ENCODE measurements around the gene GOLGB1.
A peak's percentile ranks its signal among the peaks of the same experiment; 100 is the strongest.
"Not testable (repeated sequence)": the region's sequence is repeated elsewhere in the genome, so short reads cannot be mapped to it uniquely, and the experiment has no call there.

GOLGB1 gene, protein sequence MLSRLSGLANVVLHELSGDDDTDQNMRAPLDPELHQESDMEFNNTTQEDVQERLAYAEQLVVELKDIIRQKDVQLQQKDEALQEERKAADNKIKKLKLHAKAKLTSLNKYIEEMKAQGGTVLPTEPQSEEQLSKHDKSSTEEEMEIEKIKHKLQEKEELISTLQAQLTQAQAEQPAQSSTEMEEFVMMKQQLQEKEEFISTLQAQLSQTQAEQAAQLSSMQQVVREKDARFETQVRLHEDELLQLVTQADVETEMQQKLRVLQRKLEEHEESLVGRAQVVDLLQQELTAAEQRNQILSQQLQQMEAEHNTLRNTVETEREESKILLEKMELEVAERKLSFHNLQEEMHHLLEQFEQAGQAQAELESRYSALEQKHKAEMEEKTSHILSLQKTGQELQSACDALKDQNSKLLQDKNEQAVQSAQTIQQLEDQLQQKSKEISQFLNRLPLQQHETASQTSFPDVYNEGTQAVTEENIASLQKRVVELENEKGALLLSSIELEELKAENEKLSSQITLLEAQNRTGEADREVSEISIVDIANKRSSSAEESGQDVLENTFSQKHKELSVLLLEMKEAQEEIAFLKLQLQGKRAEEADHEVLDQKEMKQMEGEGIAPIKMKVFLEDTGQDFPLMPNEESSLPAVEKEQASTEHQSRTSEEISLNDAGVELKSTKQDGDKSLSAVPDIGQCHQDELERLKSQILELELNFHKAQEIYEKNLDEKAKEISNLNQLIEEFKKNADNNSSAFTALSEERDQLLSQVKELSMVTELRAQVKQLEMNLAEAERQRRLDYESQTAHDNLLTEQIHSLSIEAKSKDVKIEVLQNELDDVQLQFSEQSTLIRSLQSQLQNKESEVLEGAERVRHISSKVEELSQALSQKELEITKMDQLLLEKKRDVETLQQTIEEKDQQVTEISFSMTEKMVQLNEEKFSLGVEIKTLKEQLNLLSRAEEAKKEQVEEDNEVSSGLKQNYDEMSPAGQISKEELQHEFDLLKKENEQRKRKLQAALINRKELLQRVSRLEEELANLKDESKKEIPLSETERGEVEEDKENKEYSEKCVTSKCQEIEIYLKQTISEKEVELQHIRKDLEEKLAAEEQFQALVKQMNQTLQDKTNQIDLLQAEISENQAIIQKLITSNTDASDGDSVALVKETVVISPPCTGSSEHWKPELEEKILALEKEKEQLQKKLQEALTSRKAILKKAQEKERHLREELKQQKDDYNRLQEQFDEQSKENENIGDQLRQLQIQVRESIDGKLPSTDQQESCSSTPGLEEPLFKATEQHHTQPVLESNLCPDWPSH (N-terminal part only)

DNA sequence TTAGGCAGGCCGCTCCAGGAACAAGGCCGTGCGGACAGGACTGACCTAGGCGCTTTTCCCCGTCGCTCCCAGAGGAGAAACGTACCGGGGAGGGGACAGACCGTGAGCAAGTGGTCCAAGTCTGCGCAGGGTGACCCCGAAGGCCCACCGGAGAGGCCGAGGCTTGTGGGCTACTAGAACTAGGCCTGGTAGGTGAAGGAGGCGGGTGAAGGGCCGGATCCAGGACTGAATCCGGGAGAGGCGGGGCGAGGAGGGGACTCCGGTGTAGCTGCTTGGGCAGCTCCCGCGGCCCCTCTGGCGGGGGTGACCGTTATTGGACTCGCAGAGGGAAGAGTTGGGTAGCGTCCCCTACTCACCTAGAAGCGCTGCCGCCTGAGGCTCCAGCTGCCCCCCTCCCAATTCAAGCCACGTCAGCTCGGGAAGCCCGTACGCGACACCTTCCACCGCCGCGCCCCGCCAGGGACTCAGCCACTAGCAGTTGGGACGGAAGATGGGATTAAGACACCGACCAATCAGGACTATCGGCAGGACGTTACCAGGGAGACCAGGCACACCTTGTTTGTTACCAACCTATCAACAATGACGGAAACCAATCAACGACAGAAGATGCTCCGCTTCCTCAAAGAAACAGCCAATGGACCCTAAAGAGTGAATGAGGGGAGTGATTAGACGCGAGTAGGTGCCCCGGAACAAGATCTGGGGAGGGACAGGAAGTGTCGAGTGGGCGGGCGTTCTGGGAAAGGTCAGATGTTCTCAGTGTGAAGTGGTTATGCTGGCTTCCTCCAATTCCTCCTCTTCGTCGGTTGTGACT, at the start of gene GOLGB1:
GOLGB1 (minus strand) TSS at position 466 of the 811 bp plus-strand sequence. CDS start 18,770 bp downstream, outside the sequence.
- DNase-seq (ENCODE audit: extremely low read depth in 1 of 2, low read depth in 1 of 2), result peak; percentile 78 to 94

- no peak for DNase-seq (ENCODE audit: extremely low read depth in 1 of 2, low read depth in 1 of 2)
Observed at GRCh38 chr3:121796970-121797369, 47.4 kb upstream of the GOLGB1 start.

DNA sequence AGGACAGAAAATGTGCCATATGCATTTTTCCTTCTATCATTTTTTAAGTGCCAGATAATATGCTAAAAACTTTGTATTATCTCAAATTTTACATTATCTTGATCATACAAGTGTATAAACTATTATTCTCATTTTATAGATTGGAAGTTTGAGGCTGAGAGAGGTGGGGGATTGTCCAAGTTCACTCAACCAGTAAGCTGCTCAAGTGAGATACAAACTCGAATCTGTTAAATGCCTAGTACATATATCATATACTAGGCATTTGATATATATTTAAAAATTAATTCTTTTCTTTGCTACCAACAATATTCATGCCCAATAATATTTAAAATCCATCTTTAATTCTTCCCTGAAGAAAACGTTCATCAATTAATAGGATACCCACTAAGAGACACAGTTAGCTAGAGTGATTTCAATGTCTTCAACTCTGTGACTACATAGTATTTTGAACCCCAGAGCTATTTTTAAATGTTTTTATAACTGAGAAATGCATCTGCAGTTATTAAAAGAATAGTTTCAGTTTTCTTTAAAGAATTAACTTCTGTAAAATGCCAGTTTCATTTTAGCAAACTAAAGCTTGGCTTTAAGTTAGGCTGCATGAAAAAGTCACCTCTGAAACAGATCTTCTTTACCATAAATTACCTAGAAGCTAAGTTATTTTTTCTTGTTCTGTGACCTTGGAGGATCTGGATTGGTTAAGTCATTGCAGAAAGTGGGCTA, 44.9 kb upstream of the GOLGB1 start:
- no peak for DNase-seq (ENCODE audit: extremely low read depth in 1 of 2, low read depth in 1 of 2)

GRCh38 chr3:121793078-121793477, 43.5 kb upstream of the GOLGB1 start:
- DNase-seq (ENCODE audit: extremely low read depth in 1 of 2, low read depth in 1 of 2), result no peak

DNA sequence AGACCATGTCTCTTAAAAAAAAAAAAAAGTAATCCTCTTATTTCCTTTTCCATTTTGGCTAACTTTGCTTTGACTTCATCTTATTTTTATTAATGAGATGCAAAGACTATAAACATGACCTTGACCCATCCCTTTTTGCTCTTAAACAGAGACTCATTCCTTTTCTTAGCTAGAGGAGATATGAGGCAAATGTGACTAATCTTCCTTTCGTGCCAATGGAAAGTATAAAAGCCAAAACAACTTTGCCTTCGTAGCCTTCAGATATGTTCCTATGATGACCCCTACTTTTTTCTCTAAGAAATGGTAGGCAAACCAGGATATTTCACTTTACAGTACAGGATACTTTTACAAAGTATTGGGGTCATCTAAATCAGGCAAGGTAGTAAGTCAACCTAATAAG, 36.9 kb upstream of the GOLGB1 start:
- DNase-seq (ENCODE audit: extremely low read depth in 1 of 2, low read depth in 1 of 2), result no peak

GRCh38 chr3:121782784-121783183, 33.2 kb upstream of the GOLGB1 start:
- not testable (repeated sequence) for DNase-seq (ENCODE audit: extremely low read depth in 1 of 2, low read depth in 1 of 2)

- DNase-seq (ENCODE audit: extremely low read depth in 1 of 2, low read depth in 1 of 2), result no peak
Observed at GRCh38 chr3:121781611-121782010, 32.1 kb upstream of the GOLGB1 start.

- not testable (repeated sequence) for DNase-seq (ENCODE audit: extremely low read depth in 1 of 2, low read depth in 1 of 2)
Observed at GRCh38 chr3:121775095-121775494, 25.6 kb upstream of the GOLGB1 start.

GRCh38 chr3:121769246-121769645, 19.7 kb upstream of the GOLGB1 start:
- no peak for DNase-seq (ENCODE audit: extremely low read depth in 1 of 2, low read depth in 1 of 2)

GRCh38 chr3:121768452-121768851, 18.9 kb upstream of the GOLGB1 start:
- no peak for DNase-seq (ENCODE audit: extremely low read depth in 1 of 2, low read depth in 1 of 2)

GRCh38 chr3:121759541-121760202, 10.1 kb upstream of the GOLGB1 start:
- DNase-seq (ENCODE audit: extremely low read depth in 1 of 2, low read depth in 1 of 2), result no peak

GRCh38 chr3:121758727-121759450, 9.3 kb upstream of the GOLGB1 start:
- DNase-seq (ENCODE audit: extremely low read depth in 1 of 2, low read depth in 1 of 2), result no peak

- DNase-seq (ENCODE audit: extremely low read depth in 1 of 2, low read depth in 1 of 2), result no peak
Observed at GRCh38 chr3:121757812-121758545, 8.4 kb upstream of the GOLGB1 start.

- DNase-seq (ENCODE audit: extremely low read depth in 1 of 2, low read depth in 1 of 2), result no peak
Observed at GRCh38 chr3:121757087-121757811, 7.7 kb upstream of the GOLGB1 start.

DNA sequence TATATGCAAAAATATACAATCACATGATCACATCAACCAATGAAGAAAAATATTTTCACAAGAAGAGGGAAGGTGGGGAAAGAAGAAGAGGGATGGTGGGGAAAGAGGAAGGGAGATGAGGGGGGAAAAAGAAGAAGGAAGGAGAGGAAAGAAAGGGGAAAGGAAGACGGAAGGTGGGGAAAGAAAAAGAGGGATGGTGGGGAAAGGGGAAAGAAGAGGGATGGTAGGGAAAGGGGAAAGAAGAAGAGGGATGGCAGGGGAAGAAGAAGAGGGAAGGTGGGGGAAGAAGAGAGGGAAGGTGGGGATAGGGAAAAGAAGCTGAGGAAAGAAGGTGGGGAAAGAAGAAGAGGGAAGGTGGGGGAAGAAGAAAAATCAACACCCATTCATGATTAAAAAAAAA, 3.2 kb upstream of the GOLGB1 start:
- no peak for DNase-seq (ENCODE audit: extremely low read depth in 1 of 2, low read depth in 1 of 2)

GRCh38 chr3:121752261-121752660, 2.7 kb upstream of the GOLGB1 start:
- DNase-seq (ENCODE audit: extremely low read depth in 1 of 2, low read depth in 1 of 2), result no peak

- DNase-seq (ENCODE audit: extremely low read depth in 1 of 2, low read depth in 1 of 2), result no peak
Observed at GRCh38 chr3:121750087-121750415, 510 bp upstream of the GOLGB1 start.
